AG09319 (cell line): ENCODE results near the gene PRKCZ.

Experiments used
- DNase-seq: peaks from one replicate; pipeline ENCODE4 v3.0.0-alpha.2; 2010; ENCODE audit warnings: low read depth; ENCODE audit errors: extremely low read depth
- CTCF ChIP-seq: IDR thresholded peaks from 2 replicates; pipeline ENCODE4 v1.5.1; 2011; ENCODE audit warnings: low read depth, mild to moderate bottlenecking, inconsistent platforms, low read length, moderate library complexity

The PRKCZ gene

GRCh38 chr1:2192031-2192995 is 142.1 kb downstream of the PRKCZ start:
- TF ChIP-seq CTCF: no peak
- DNase-seq: no peak

- no peak for TF ChIP-seq CTCF
- no peak for DNase-seq
Observed at GRCh38 chr1:2193514-2194281, 143.5 kb downstream of the PRKCZ start.

- no peak for TF ChIP-seq CTCF
- no peak for DNase-seq
Observed at GRCh38 chr1:2194319-2194897, 144.2 kb downstream of the PRKCZ start, which contains the start of gene FAAP20. TSS of gene FAAP20 (minus strand) at chr1:2194772. CDS start at chr1:2194749, 23 bp downstream.

GRCh38 chr1:2194898-2195673 is 144.9 kb downstream of the PRKCZ start:
- no peak for DNase-seq
- TF ChIP-seq CTCF: peak; percentile 89

GRCh38 chr1:2195785-2196184 is 145.6 kb downstream of the PRKCZ start:
- TF ChIP-seq CTCF: no peak
- no peak for DNase-seq

GRCh38 chr1:2196901-2197638 is 146.9 kb downstream of the PRKCZ start:
- TF ChIP-seq CTCF: no peak

More at GRCh38 chr1:2196901-2197638, 146.9 kb downstream of the PRKCZ start:
- no peak for DNase-seq
